ENCODE results near the gene SIGMAR1.

SIGMAR1 gene

GRCh38 chr9:34665381-34666250 lies 28.0 kb upstream of the SIGMAR1 start:
- no peaks in the 10 kb centered on the region for H3K9me3 ChIP-seq (ENCODE audit: control insufficient read depth, low read length)
- peak overlapping the region; percentile 80 for H3K9ac ChIP-seq (ENCODE audit: low read length)
- peaks cover 9% of the 10 kb centered on the region for H3K4me1 ChIP-seq (ENCODE audit: control insufficient read depth, insufficient read depth, low read length)
- H3K36me3 ChIP-seq (ENCODE audit: control insufficient read depth, insufficient read depth, low read length), result no peaks in the 10 kb centered on the region
- peak overlapping the region; percentile 83 for H3K4me3 ChIP-seq (ENCODE audit: low read length)
- no peaks in the 10 kb centered on the region for H3K27me3 ChIP-seq (ENCODE audit: control insufficient read depth, insufficient read depth, low read length)

- Histone ChIP-seq H3K36me3 (ENCODE audit: control insufficient read depth, insufficient read depth, low read length) (no peaks in the 10 kb centered on the region), H3K9me3 (ENCODE audit: control insufficient read depth, low read length) (no peaks in the 10 kb centered on the region), H3K4me1 (ENCODE audit: control insufficient read depth, insufficient read depth, low read length) (peaks cover 9% of the 10 kb centered on the region), H3K9ac (ENCODE audit: low read length) (peak overlapping the region; percentile 1), H3K27me3 (ENCODE audit: control insufficient read depth, insufficient read depth, low read length) (no peaks in the 10 kb centered on the region), H3K4me3 (ENCODE audit: low read length) (no peak overlapping the region)
Observed at GRCh38 chr9:34665067-34665380, 27.4 kb upstream of the SIGMAR1 start.

- H3K4me1 ChIP-seq (ENCODE audit: control insufficient read depth, insufficient read depth, low read length), result peaks cover 9% of the 10 kb centered on the region
- peak overlapping the region; percentile 18 for H3K4me3 ChIP-seq (ENCODE audit: low read length)
- H3K36me3 ChIP-seq (ENCODE audit: control insufficient read depth, insufficient read depth, low read length), result no peaks in the 10 kb centered on the region
- peak overlapping the region; percentile 1 for H3K9ac ChIP-seq (ENCODE audit: low read length)
- no peaks in the 10 kb centered on the region for H3K9me3 ChIP-seq (ENCODE audit: control insufficient read depth, low read length)
- H3K27me3 ChIP-seq (ENCODE audit: control insufficient read depth, insufficient read depth, low read length), result no peaks in the 10 kb centered on the region
Observed at GRCh38 chr9:34664281-34665066, 26.9 kb upstream of the SIGMAR1 start.

GRCh38 chr9:34663303-34663605 lies 25.7 kb upstream of the SIGMAR1 start:
- Histone ChIP-seq H3K9me3 (ENCODE audit: control insufficient read depth, low read length) (no peaks in the 10 kb centered on the region), H3K9ac (ENCODE audit: low read length) (no peak overlapping the region), H3K27me3 (ENCODE audit: control insufficient read depth, insufficient read depth, low read length) (no peaks in the 10 kb centered on the region), H3K4me3 (ENCODE audit: low read length) (no peak overlapping the region), H3K4me1 (ENCODE audit: control insufficient read depth, insufficient read depth, low read length) (peaks cover 9% of the 10 kb centered on the region), H3K36me3 (ENCODE audit: control insufficient read depth, insufficient read depth, low read length) (no peaks in the 10 kb centered on the region)

DNA sequence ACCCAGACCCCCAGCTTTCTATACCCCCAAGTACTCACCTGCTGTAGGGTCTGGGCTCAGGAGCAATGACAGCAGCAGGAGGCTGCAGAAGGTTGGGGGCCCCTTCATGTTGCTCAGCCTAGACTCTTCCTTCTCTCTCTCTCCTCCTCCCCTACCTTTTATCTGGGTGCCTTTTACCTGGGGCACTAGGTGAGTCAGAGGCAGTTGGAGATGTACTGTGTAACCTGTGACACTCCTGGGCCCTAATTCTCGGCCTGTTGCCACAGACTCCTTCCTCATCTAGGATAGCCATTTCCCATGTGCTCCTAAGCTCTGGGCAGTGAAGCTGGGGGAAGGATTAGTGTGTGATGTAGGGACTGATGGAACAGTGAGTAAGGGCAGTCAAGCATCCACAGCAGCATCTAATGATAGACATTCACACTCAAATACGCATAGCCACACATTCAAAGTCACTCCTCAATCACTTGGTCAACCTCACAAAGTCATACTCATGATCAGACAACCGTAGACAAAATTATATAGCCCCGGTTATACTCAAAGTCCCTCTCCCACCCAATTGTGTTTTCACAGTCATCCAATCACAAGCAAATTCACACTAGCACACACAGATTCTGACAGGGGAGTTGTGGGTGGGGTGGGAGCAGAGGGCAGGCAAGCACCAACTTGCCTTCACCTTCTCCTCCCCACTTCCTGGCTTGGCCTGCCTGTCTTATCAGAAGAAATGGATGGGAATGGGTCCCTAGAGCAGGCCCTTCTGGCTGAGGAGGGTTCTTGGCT lies 25.1 kb upstream of the SIGMAR1 start, which contains the start of gene CCL27:
TSS of gene CCL27 (minus strand) at position 132 of the 777 bp plus-strand sequence. CDS start at position 108, 24 bp downstream.
- Histone ChIP-seq H3K27me3 (ENCODE audit: control insufficient read depth, insufficient read depth, low read length) (no peaks in the 10 kb centered on the region), H3K9me3 (ENCODE audit: control insufficient read depth, low read length) (no peaks in the 10 kb centered on the region), H3K4me1 (ENCODE audit: control insufficient read depth, insufficient read depth, low read length) (peaks cover 9% of the 10 kb centered on the region), H3K36me3 (ENCODE audit: control insufficient read depth, insufficient read depth, low read length) (no peaks in the 10 kb centered on the region), H3K9ac (ENCODE audit: low read length) (no peak within 1 kb of the TSS), H3K4me3 (ENCODE audit: low read length) (no peak within 1 kb of the TSS)

DNA sequence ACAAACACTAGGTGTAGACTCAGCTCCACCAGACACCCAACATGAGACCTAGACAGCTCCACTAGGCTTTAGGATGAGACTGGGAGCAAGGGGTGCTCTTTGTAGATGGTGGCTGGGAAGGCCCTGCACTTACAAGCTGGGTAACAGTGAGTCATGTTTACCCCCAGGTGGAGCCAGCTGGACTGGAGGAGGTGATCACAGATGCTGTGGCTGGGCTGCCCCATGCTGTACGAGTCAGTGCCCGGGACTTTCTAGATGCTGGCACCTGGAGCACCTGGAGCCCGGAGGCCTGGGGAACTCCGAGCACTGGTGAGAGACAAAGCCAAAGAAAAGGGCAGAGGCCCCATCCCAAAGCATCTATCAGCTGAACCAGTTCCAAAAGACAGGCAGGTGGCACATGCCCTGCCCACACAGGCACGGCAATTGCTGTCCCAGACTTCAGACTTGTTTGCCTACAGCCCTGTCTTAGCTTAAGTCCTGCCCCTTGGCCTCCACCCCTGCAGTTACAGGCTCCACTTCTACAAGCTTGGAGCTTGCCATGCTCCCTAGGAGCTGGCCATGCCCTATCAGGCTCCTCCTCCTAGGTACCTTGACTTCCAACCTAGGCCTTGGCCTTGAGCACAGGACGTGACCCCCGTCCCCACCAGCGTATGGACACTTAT lies 22.1 kb upstream of the SIGMAR1 start:
- Histone ChIP-seq H3K4me1 (ENCODE audit: control insufficient read depth, insufficient read depth, low read length) (peaks cover 11% of the 10 kb centered on the region), H3K4me3 (ENCODE audit: low read length) (no peak overlapping the region), H3K27me3 (ENCODE audit: control insufficient read depth, insufficient read depth, low read length) (no peaks in the 10 kb centered on the region), H3K9me3 (ENCODE audit: control insufficient read depth, low read length) (no peaks in the 10 kb centered on the region), H3K9ac (ENCODE audit: low read length) (no peak overlapping the region), H3K36me3 (ENCODE audit: control insufficient read depth, insufficient read depth, low read length) (no peaks in the 10 kb centered on the region)

DNA sequence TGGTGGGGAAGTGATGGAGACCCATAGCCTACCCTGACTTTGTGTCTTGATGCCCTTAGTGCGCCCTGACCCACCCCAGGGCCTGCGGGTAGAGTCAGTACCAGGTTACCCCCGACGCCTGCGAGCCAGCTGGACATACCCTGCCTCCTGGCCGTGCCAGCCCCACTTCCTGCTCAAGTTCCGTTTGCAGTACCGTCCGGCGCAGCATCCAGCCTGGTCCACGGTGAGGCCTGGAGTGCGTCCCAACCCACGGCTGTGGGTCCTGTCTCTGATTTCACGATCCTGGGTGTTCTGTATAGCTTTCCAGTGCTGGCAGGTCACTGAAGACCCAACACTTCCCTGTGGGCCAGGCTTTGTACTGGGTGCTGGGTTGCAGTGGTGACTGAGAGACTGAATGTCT lies 20.9 kb upstream of the SIGMAR1 start:
- Histone ChIP-seq H3K4me1 (ENCODE audit: control insufficient read depth, insufficient read depth, low read length) (peaks cover 6% of the 10 kb centered on the region), H3K27me3 (ENCODE audit: control insufficient read depth, insufficient read depth, low read length) (no peaks in the 10 kb centered on the region), H3K9ac (ENCODE audit: low read length) (no peak overlapping the region), H3K4me3 (ENCODE audit: low read length) (no peak overlapping the region), H3K9me3 (ENCODE audit: control insufficient read depth, low read length) (no peaks in the 10 kb centered on the region), H3K36me3 (ENCODE audit: control insufficient read depth, insufficient read depth, low read length) (no peaks in the 10 kb centered on the region)

- Histone ChIP-seq H3K4me3 (ENCODE audit: low read length) (no peak overlapping the region), H3K9ac (ENCODE audit: low read length) (no peak overlapping the region), H3K27me3 (ENCODE audit: control insufficient read depth, insufficient read depth, low read length) (no peaks in the 10 kb centered on the region), H3K9me3 (ENCODE audit: control insufficient read depth, low read length) (no peaks in the 10 kb centered on the region), H3K36me3 (ENCODE audit: control insufficient read depth, insufficient read depth, low read length) (no peaks in the 10 kb centered on the region), H3K4me1 (ENCODE audit: control insufficient read depth, insufficient read depth, low read length) (peaks cover 20% of the 10 kb centered on the region)
Observed at GRCh38 chr9:34656992-34657391, 19.4 kb upstream of the SIGMAR1 start.

DNA sequence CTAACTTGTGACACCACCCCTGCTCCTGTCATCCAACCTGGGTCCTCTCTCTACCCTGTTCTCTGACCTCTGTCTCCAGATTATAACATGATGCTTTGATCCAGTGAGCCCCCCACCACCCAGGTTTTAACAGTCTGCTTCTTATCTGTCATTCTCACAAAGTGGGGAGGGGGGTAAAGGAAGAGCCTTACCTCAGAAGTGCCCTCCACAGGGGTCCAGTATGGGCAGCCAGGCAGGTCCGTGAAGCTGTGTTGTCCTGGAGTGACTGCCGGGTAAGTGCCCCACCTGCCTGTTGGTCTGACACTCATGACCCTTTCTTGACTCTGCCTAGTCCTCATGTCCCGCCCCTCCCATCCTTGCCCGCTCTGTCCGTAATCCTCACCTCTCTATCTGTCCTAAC lies 17.8 kb upstream of the SIGMAR1 start:
- H3K9me3 ChIP-seq (ENCODE audit: control insufficient read depth, low read length), result no peaks in the 10 kb centered on the region
- peaks cover 31% of the 10 kb centered on the region for H3K4me1 ChIP-seq (ENCODE audit: control insufficient read depth, insufficient read depth, low read length)
- H3K36me3 ChIP-seq (ENCODE audit: control insufficient read depth, insufficient read depth, low read length), result no peaks in the 10 kb centered on the region
- no peak overlapping the region for H3K4me3 ChIP-seq (ENCODE audit: low read length)
- H3K9ac ChIP-seq (ENCODE audit: low read length), result no peak overlapping the region
- no peaks in the 10 kb centered on the region for H3K27me3 ChIP-seq (ENCODE audit: control insufficient read depth, insufficient read depth, low read length)

DNA sequence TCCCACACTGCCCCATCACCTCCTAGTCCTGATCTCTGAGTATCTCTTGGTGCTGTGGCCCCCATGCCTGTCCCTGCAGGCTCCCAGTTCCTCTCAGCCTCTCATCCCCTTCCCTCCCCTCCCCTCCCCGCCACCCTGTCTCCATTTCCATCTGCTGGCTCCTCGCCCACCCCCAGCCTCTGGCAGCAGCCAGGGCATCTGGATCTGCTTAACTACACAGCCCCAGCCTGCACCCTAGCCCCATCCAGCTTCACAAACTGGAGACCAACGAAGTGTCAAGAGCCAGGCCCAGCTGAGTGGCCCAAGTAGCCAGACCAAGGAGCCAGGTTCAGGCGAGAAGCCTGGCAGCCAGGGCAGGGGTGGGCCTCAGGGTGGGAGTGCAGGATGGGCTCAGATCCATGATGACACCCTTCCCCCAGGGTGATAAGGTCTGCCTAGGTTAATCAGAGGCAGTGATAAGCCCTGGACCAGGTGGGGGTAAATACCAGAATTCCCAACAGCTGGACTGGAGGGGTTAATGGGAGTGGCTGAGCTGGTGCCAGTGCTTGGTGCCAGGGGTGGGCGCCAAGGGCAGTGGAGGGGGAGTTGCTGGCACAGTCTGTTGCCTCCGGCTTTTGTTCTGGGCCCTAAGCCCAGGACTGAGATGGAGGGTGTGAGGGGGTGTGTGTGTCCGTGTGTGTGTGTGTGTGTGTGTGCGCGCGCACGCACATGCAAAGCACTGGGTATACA lies 16.9 kb upstream of the SIGMAR1 start:
- H3K27me3 ChIP-seq (ENCODE audit: control insufficient read depth, insufficient read depth, low read length), result no peaks in the 10 kb centered on the region
- H3K9me3 ChIP-seq (ENCODE audit: control insufficient read depth, low read length), result no peaks in the 10 kb centered on the region
- peaks cover 4% of the 10 kb centered on the region for H3K36me3 ChIP-seq (ENCODE audit: control insufficient read depth, insufficient read depth, low read length)
- no peak overlapping the region for H3K9ac ChIP-seq (ENCODE audit: low read length)
- H3K4me1 ChIP-seq (ENCODE audit: control insufficient read depth, insufficient read depth, low read length), result peaks cover 31% of the 10 kb centered on the region
- no peak overlapping the region for H3K4me3 ChIP-seq (ENCODE audit: low read length)

Measured in mucosa of stomach (tissue), 1 donor.